H9 (cell line): Measurements from ENCODE around the gene OPN5. TPM values are rescaled to one million over a fixed set of nuclear protein-coding genes. Genes with fewer than 3 reads are reported as not detected.

Experiments used
- DNase-seq: peaks from one replicate; pipeline ENCODE4 v3.0.0-alpha.2; 2017
- H2AFZ ChIP-seq: one replicate; pipeline ENCODE4 v1.6.1; 2013; ENCODE audit warnings: mild to moderate bottlenecking, low read length, control low read depth, moderate library complexity
- H2AK5ac ChIP-seq: 2 replicates; pipeline ENCODE4 v1.6.1; 2013; ENCODE audit warnings: low read length, control low read depth, mixed read lengths; ENCODE audit not compliant: insufficient read length
- H2BK120ac ChIP-seq: one replicate; pipeline ENCODE4 v1.6.1; 2013; ENCODE audit warnings: low read depth, mild to moderate bottlenecking, low read length, control low read depth, inconsistent platforms; ENCODE audit not compliant: poor library complexity, severe bottlenecking
- H2BK12ac ChIP-seq: 2 replicates; pipeline ENCODE4 v1.6.1; 2013; ENCODE audit warnings: low read length, control low read depth, mixed read lengths, low read depth; ENCODE audit not compliant: insufficient read length
- H2BK15ac ChIP-seq: 2 replicates; pipeline ENCODE4 v1.6.1; 2013; ENCODE audit warnings: low read depth, low read length, control low read depth
- H2BK20ac ChIP-seq: one replicate; pipeline ENCODE4 v1.6.1; 2013; ENCODE audit warnings: low read depth, mild to moderate bottlenecking, low read length, control low read depth, inconsistent platforms; ENCODE audit not compliant: poor library complexity, severe bottlenecking
- H2BK5ac ChIP-seq: 2 replicates; pipeline ENCODE4 v1.6.1; 2013; ENCODE audit warnings: low read length, control low read depth, mixed read lengths; ENCODE audit not compliant: insufficient read length
- H3K14ac ChIP-seq: 2 replicates; pipeline ENCODE4 v1.6.1; 2013; ENCODE audit warnings: low read length, control low read depth; ENCODE audit not compliant: insufficient read depth
- H3K18ac ChIP-seq: 2 replicates; pipeline ENCODE4 v1.6.1; 2013; ENCODE audit warnings: low read depth, mild to moderate bottlenecking, mixed read lengths, low read length, control low read depth; ENCODE audit not compliant: insufficient read length
- H3K23ac ChIP-seq: 2 replicates; pipeline ENCODE4 v1.6.1; 2013; ENCODE audit warnings: low read length, control low read depth, mixed read lengths, low read depth; ENCODE audit not compliant: insufficient read length
- H3K23me2 ChIP-seq: 2 replicates; pipeline ENCODE4 v1.6.1; 2013; ENCODE audit warnings: low read depth, mild to moderate bottlenecking, mixed read lengths, low read length, control low read depth; ENCODE audit not compliant: insufficient read length, poor library complexity, severe bottlenecking
- H3K27ac ChIP-seq: 2 replicates; pipeline ENCODE4 v1.5.1; 2013; ENCODE audit warnings: low read length, control low read depth, mixed read lengths, low read depth; ENCODE audit not compliant: insufficient read length
- H3K27me3 ChIP-seq: 2 replicates; pipeline ENCODE4 v1.6.1; 2013; ENCODE audit warnings: low read length, control low read depth, inconsistent platforms; ENCODE audit not compliant: insufficient read depth
- H3K4ac ChIP-seq: 2 replicates; pipeline ENCODE4 v1.6.1; 2013; ENCODE audit warnings: low read depth, mild to moderate bottlenecking, control low read depth, inconsistent platforms, low read length, moderate library complexity
- H3K4me1 ChIP-seq: 2 replicates; pipeline ENCODE4 v1.6.1; 2013; ENCODE audit warnings: low read length, control low read depth, inconsistent platforms; ENCODE audit not compliant: insufficient read depth
- H3K4me2 ChIP-seq: 2 replicates; pipeline ENCODE4 v1.6.1; 2013; ENCODE audit warnings: low read length, control low read depth, mixed read lengths; ENCODE audit not compliant: insufficient read length, insufficient read depth
- H3K56ac ChIP-seq: 2 replicates; pipeline ENCODE4 v1.6.1; 2013; ENCODE audit warnings: low read depth, mild to moderate bottlenecking, mixed read lengths, low read length, control low read depth; ENCODE audit not compliant: insufficient read length
- H3K79me1 ChIP-seq: 2 replicates; pipeline ENCODE4 v1.6.1; 2013; ENCODE audit warnings: low read depth, mild to moderate bottlenecking, moderate library complexity, low read length, control low read depth, inconsistent platforms; ENCODE audit not compliant: insufficient read depth, poor library complexity, severe bottlenecking
- H3K79me2 ChIP-seq: 2 replicates; pipeline ENCODE4 v1.6.1; 2013; ENCODE audit warnings: low read length, control low read depth, inconsistent platforms; ENCODE audit not compliant: insufficient read depth
- H3K9ac ChIP-seq: 2 replicates; pipeline ENCODE4 v1.6.1; 2013; ENCODE audit warnings: low read length, control low read depth, mixed read lengths; ENCODE audit not compliant: insufficient read length; ENCODE audit errors: extremely low read depth
- H3K9me3 ChIP-seq: one replicate; pipeline ENCODE4 v1.6.1; 2013; ENCODE audit warnings: low read depth, low read length, inconsistent platforms; ENCODE audit not compliant: control insufficient read depth
- H3T11ph ChIP-seq: one replicate; pipeline ENCODE4 v1.6.1; 2013; ENCODE audit warnings: mild to moderate bottlenecking, low read length, control low read depth, inconsistent platforms
- H4K20me1 ChIP-seq: one replicate; pipeline ENCODE4 v1.6.1; 2013; ENCODE audit not compliant: control insufficient read depth, insufficient read length, insufficient read depth
- H4K5ac ChIP-seq: 2 replicates; pipeline ENCODE4 v1.6.1; 2013; ENCODE audit warnings: low read depth, mild to moderate bottlenecking, mixed read lengths, low read length, control low read depth; ENCODE audit not compliant: insufficient read length
- H4K8ac ChIP-seq: replicated peaks from 2 replicates; pipeline ENCODE4 v1.6.1; 2013; ENCODE audit warnings: low read length, control low read depth, mixed read lengths, low read depth; ENCODE audit not compliant: insufficient read length
- H4K91ac ChIP-seq: 2 replicates; pipeline ENCODE4 v1.6.1; 2013; ENCODE audit warnings: low read depth, mild to moderate bottlenecking, moderate library complexity, mixed read lengths, low read length, control low read depth; ENCODE audit not compliant: insufficient read length
- H3K27ac Mint-ChIP-seq, 3 experiments: 2 replicates in 2 of 3; 3 replicates in 1 of 3; pipeline ENCODE4 v1.8.0; 2020 to 2021; ENCODE audit warnings: mixed read lengths in 3 of 3, mild to moderate bottlenecking in 1 of 3, moderate library complexity in 1 of 3
- H3K27me3 Mint-ChIP-seq: 2 replicates; pipeline ENCODE4 v1.8.0; 2021; ENCODE audit warnings: low read depth, mild to moderate bottlenecking, moderate library complexity, mixed read lengths
- H3K36me3 Mint-ChIP-seq, 3 experiments: 2 replicates in 2 of 3; 3 replicates in 1 of 3; pipeline ENCODE4 v1.8.0; 2020 to 2021; ENCODE audit warnings: low read depth in 3 of 3, mixed read lengths in 3 of 3; ENCODE audit not compliant: insufficient read depth in 1 of 3
- H3K4me1 Mint-ChIP-seq, 2 experiments: 2 replicates each; pipeline ENCODE4 v1.8.0; 2020; ENCODE audit warnings: mixed read lengths in 2 of 2
- H3K4me3 Mint-ChIP-seq, 2 experiments: 2 replicates in 1 of 2; 3 replicates in 1 of 2; pipeline ENCODE4 v1.8.0; 2020 to 2021; ENCODE audit warnings: mild to moderate bottlenecking in 2 of 2, mixed read lengths in 2 of 2, moderate library complexity in 1 of 2
- H3K9me3 Mint-ChIP-seq, 2 experiments: 2 replicates in 1 of 2; 3 replicates in 1 of 2; pipeline ENCODE4 v1.8.0; 2020; ENCODE audit warnings: mild to moderate bottlenecking in 2 of 2, mixed read lengths in 2 of 2, moderate library complexity in 1 of 2
- WGBS: extraction: QIAGEN DNeasy Blood & Tissue Kit; methylation state at CpG from one replicate; pipeline ENCODE4 v1.1.7; 2013; ENCODE audit warnings: missing lambda C conversion rate, low lambda C conversion rate, mixed read lengths; ENCODE audit not compliant: insufficient read length; ENCODE audit errors: extremely low coverage; 5-methylcytosine and 5-hydroxymethylcytosine counted together
- total RNA-seq: library from RNA; stranded (reverse); gene quantifications from 2 replicates; pipeline ENCODE4 v1.2.1, GENCODE V29; 2021
- TF ChIP-seq, protein P1 (sequence below): fragments of 200-600 bp; sonication (generic); conservative IDR thresholded peaks from 3 replicates; pipeline ENCODE4 v1.8.0; 2021; ENCODE audit warnings: antibody characterized with exemption, mild to moderate bottlenecking

Gene OPN5
- total RNA-seq, 1 experiment from 2014 or later = not detected

DNA sequence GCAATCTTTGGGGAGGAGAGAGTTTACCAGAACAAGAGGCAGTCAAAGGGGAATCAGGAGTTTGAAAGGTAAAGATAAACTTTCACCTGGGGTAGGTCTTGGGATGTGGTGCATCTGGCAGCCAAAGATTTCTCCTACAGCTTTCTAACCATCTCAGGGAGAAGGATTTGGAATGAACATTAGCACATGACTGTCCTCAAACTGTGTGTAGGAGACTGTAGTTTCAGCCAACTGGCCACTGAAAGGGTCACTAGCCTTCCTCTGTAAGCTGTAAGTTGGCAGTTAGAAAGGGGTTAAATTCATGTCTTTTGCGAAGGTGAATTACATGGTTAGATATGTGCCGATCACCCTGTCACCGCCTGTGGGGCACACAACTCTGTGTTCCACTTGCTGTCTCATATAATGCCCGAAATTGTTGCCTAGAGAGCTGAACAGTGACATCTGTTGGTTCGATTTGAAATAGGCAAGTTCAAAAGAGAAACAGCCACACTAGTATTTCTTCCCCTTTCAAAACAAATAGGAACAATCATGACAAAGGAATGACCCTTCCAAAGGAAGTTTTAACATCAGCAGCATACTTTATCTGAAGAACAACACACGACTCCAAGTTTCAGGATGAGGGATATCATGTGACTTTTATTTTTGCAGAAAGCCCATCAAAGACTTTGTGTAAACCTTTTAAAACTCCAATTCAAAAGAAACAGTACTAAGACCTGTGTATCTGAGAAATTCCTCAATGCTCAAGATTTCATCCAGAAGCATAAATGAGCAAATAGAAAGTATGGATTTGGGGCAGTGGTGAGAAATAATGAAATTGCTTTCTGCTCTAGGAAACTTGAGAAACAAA is 1.1 kb upstream of the OPN5 start:
- H3K27ac Mint-ChIP-seq = peak overlapping the region in 1 of 3 experiments; percentile 8; a peak in 1 of 7 replicates
- H4K91ac ChIP-seq = no peak overlapping the region
- H2AK5ac ChIP-seq = no peak overlapping the region
- peaks cover 7% of the 10 kb centered on the region for H3K27me3 Mint-ChIP-seq
- no peak overlapping the region for H3K4me2 ChIP-seq
- no peaks in the 10 kb centered on the region for H3K23me2 ChIP-seq
- H2BK15ac ChIP-seq = no peak overlapping the region
- no peak overlapping the region for H4K5ac ChIP-seq
- H2BK12ac ChIP-seq = no peak overlapping the region
- no peak overlapping the region for H3K23ac ChIP-seq
- no peak overlapping the region for H3T11ph ChIP-seq
- no peaks in the 10 kb centered on the region for H3K9me3 ChIP-seq
- H3K79me2 ChIP-seq = no peaks in the 10 kb centered on the region
- no peak overlapping the region for H2BK120ac ChIP-seq
- no peak overlapping the region for H2BK5ac ChIP-seq
- no peak overlapping the region for H2BK20ac ChIP-seq
- no peak overlapping the region for H3K27ac ChIP-seq
- no peaks in the 10 kb centered on the region for H3K4me1 ChIP-seq
- H3K4me1 Mint-ChIP-seq = peaks cover 12% of the 10 kb centered on the region in 2 experiments
- DNase-seq = peak; percentile 53
- H3K9ac ChIP-seq = no peak overlapping the region
- no peak overlapping the region for H3K4me3 Mint-ChIP-seq
- TF ChIP-seq, protein P1, sequence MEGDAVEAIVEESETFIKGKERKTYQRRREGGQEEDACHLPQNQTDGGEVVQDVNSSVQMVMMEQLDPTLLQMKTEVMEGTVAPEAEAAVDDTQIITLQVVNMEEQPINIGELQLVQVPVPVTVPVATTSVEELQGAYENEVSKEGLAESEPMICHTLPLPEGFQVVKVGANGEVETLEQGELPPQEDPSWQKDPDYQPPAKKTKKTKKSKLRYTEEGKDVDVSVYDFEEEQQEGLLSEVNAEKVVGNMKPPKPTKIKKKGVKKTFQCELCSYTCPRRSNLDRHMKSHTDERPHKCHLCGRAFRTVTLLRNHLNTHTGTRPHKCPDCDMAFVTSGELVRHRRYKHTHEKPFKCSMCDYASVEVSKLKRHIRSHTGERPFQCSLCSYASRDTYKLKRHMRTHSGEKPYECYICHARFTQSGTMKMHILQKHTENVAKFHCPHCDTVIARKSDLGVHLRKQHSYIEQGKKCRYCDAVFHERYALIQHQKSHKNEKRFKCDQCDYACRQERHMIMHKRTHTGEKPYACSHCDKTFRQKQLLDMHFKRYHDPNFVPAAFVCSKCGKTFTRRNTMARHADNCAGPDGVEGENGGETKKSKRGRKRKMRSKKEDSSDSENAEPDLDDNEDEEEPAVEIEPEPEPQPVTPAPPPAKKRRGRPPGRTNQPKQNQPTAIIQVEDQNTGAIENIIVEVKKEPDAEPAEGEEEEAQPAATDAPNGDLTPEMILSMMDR = peak; percentile 74
- no peak overlapping the region for H3K18ac ChIP-seq
- H4K8ac ChIP-seq = no peak overlapping the region
- H2AFZ ChIP-seq = peak overlapping the region; percentile 79
- no peaks in the 10 kb centered on the region for H3K36me3 Mint-ChIP-seq
- H3K56ac ChIP-seq = no peak overlapping the region
- no peak overlapping the region for H3K14ac ChIP-seq
- no peaks in the 10 kb centered on the region for H3K27me3 ChIP-seq
- H3K79me1 ChIP-seq = no peaks in the 10 kb centered on the region
- H3K9me3 Mint-ChIP-seq = no peaks in the 10 kb centered on the region
- H3K4ac ChIP-seq = no peak overlapping the region
- no peaks in the 10 kb centered on the region for H4K20me1 ChIP-seq
- WGBS = no CpG with 5 or more reads among the region's 6 CpGs
